Body of pancreas (tissue), 4 donors: ENCODE results near the gene DIAPH3.

Experiments used
- POLR2A ChIP-seq, 3 donors: fragments of 450-650 bp; IDR thresholded peaks; one replicate each; pipeline ENCODE4 v1.6.1; 2016; ENCODE audit warnings: antibody characterized with exemption in 3 of 3, mild to moderate bottlenecking in 2 of 3
- TF ChIP-seq, protein P1 (sequence below), 7 experiments: fragments of 450-650 bp in 4 of 7; fragments of 200-600 bp in 3 of 7; sonication (generic) in 3 of 7; IDR thresholded peaks; one replicate each; pipeline ENCODE4 v1.5.1; 2016 to 2019; ENCODE audit warnings: antibody characterized with exemption in 7 of 7

DNA sequence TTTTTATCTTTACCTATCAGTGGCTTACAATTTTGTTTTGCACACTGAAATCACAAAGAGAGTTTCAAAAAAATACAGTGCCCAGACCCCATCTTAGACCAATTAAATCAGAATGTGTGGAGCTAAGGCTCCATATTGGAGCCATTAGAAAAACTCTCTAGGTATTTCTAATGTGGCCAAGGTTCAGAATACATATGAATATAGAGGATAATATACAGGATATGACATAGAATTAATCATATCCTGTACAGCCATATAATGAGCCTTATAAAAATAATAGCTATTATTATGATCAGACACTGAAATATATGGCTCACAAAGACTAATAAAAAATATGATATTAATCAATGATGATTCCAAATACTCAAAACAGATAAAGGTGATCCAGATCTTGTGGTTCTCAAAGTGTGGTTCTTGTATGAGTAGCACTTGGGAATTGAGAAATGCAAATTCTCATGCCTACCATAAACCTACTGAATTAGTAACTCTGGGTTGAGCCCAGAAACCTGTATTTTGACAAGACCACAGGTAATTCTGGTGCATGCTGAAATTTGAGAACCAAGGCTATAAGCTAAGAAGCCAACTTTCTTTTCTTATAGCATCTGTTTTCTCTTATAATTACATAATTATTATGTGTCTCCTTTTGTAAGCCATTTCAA is 408.0 kb downstream of the DIAPH3 start:
- TF ChIP-seq, protein P1, sequence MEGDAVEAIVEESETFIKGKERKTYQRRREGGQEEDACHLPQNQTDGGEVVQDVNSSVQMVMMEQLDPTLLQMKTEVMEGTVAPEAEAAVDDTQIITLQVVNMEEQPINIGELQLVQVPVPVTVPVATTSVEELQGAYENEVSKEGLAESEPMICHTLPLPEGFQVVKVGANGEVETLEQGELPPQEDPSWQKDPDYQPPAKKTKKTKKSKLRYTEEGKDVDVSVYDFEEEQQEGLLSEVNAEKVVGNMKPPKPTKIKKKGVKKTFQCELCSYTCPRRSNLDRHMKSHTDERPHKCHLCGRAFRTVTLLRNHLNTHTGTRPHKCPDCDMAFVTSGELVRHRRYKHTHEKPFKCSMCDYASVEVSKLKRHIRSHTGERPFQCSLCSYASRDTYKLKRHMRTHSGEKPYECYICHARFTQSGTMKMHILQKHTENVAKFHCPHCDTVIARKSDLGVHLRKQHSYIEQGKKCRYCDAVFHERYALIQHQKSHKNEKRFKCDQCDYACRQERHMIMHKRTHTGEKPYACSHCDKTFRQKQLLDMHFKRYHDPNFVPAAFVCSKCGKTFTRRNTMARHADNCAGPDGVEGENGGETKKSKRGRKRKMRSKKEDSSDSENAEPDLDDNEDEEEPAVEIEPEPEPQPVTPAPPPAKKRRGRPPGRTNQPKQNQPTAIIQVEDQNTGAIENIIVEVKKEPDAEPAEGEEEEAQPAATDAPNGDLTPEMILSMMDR (IDR thresholded peaks at IDR 0.05) = no peak
- no peak for TF ChIP-seq POLR2A (IDR thresholded peaks at IDR 0.05)
